Measurements from ENCODE around the gene CCDC24.

The CCDC24 gene

GRCh38 chr1:44034423-44034822 lies 43.0 kb downstream of the CCDC24 start:
- no peak overlapping the region for H3K4me3 ChIP-seq (ENCODE audit: low read depth, low read length)
- TF ChIP-seq CTCF (IDR thresholded peaks at IDR 0.05; ENCODE audit: low read depth, low read length, missing control alignments) = no peak
- no peak for DNase-seq (ENCODE audit: low read depth)

GRCh38 chr1:44034976-44035716 lies 43.7 kb downstream of the CCDC24 start:
- TF ChIP-seq CTCF (IDR thresholded peaks at IDR 0.05; ENCODE audit: low read depth, low read length, missing control alignments) = no peak
- DNase-seq (ENCODE audit: low read depth) = no peak
- no peak overlapping the region for H3K4me3 ChIP-seq (ENCODE audit: low read depth, low read length)

- no peak for DNase-seq (ENCODE audit: low read depth)
- no peak overlapping the region for H3K4me3 ChIP-seq (ENCODE audit: low read depth, low read length)
- TF ChIP-seq CTCF (IDR thresholded peaks at IDR 0.05; ENCODE audit: low read depth, low read length, missing control alignments) = no peak
Observed at GRCh38 chr1:44035726-44036408, 44.5 kb downstream of the CCDC24 start.

- TF ChIP-seq CTCF (IDR thresholded peaks at IDR 0.05; ENCODE audit: low read depth, low read length, missing control alignments) = peak; percentile 85
- H3K4me3 ChIP-seq (ENCODE audit: low read depth, low read length) = no peak overlapping the region
- no peak for DNase-seq (ENCODE audit: low read depth)
Observed at GRCh38 chr1:44036409-44037139, 45.2 kb downstream of the CCDC24 start.

GRCh38 chr1:44037154-44037553 lies 45.8 kb downstream of the CCDC24 start:
- no peak overlapping the region for H3K4me3 ChIP-seq (ENCODE audit: low read depth, low read length)
- TF ChIP-seq CTCF (IDR thresholded peaks at IDR 0.05; ENCODE audit: low read depth, low read length, missing control alignments) = no peak
- DNase-seq (ENCODE audit: low read depth) = no peak

- no peak for TF ChIP-seq CTCF (IDR thresholded peaks at IDR 0.05; ENCODE audit: low read depth, low read length, missing control alignments)
- no peak for DNase-seq (ENCODE audit: low read depth)
Observed at GRCh38 chr1:44038876-44039657, 47.7 kb downstream of the CCDC24 start.

More at GRCh38 chr1:44038876-44039657, 47.7 kb downstream of the CCDC24 start:
- H3K4me3 ChIP-seq (ENCODE audit: low read depth, low read length) = no peak overlapping the region
